ENCODE data around the gene MPHOSPH9. TPM values are rescaled to one million over a fixed set of nuclear protein-coding genes. Genes with fewer than 3 reads are reported as not detected.
"Not testable (repeated sequence)": the region's sequence is repeated elsewhere in the genome, so short reads cannot be mapped to it uniquely, and the experiment has no call there.

Gene MPHOSPH9
- total RNA-seq, 4 donors from 2014 or later, result 11.5 to 26.8 (median 14.7) TPM

DNA sequence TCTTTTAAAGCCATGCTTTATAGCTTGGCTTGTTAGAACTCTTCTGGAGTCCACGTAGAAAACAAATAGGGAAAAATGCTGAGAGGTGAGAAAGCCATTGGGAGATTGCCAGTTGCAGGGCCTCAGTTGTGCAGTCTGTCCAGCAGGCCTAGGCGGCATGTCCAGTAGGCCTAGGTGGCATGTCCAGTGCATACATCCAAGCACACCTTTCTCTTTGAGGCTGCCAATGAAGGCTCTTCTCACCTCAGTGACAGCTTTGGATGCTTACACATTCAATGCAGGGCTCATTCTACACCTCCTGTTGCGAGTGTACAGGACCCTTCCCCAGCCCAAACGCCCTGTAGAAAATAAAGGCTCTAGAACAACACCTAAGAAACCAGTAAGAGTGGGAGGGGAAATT lies 25.7 kb upstream of the MPHOSPH9 start:
- H3K27ac ChIP-seq, result no peak overlapping the region
- H3K9me3 ChIP-seq, result no peaks in the 10 kb centered on the region
- WGBS, 2 donors (ENCODE audit: low coverage in 1 of 2), result 69 to 70% methylated on average over 4 of the region's 4 CpGs
- no peak for ATAC-seq
- no peak overlapping the region for H3K4me3 ChIP-seq
- peaks cover 0 to 10% (median 0%) of the 10 kb centered on the region in 3 donors for H3K4me1 ChIP-seq
- H3K27me3 ChIP-seq, result no peaks in the 10 kb centered on the region
- TF ChIP-seq POLR2AphosphoS5 (IDR thresholded peaks at IDR 0.05) (no peak), POLR2A (IDR thresholded peaks at IDR 0.05) (no peak), EP300 (IDR thresholded peaks at IDR 0.05) (no peak)
- TF ChIP-seq, protein P1, sequence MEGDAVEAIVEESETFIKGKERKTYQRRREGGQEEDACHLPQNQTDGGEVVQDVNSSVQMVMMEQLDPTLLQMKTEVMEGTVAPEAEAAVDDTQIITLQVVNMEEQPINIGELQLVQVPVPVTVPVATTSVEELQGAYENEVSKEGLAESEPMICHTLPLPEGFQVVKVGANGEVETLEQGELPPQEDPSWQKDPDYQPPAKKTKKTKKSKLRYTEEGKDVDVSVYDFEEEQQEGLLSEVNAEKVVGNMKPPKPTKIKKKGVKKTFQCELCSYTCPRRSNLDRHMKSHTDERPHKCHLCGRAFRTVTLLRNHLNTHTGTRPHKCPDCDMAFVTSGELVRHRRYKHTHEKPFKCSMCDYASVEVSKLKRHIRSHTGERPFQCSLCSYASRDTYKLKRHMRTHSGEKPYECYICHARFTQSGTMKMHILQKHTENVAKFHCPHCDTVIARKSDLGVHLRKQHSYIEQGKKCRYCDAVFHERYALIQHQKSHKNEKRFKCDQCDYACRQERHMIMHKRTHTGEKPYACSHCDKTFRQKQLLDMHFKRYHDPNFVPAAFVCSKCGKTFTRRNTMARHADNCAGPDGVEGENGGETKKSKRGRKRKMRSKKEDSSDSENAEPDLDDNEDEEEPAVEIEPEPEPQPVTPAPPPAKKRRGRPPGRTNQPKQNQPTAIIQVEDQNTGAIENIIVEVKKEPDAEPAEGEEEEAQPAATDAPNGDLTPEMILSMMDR (IDR thresholded peaks at IDR 0.05), result no peak
- H3K36me3 ChIP-seq, result peaks cover 0 to 100% of the 10 kb centered on the region in 2 donors

DNA sequence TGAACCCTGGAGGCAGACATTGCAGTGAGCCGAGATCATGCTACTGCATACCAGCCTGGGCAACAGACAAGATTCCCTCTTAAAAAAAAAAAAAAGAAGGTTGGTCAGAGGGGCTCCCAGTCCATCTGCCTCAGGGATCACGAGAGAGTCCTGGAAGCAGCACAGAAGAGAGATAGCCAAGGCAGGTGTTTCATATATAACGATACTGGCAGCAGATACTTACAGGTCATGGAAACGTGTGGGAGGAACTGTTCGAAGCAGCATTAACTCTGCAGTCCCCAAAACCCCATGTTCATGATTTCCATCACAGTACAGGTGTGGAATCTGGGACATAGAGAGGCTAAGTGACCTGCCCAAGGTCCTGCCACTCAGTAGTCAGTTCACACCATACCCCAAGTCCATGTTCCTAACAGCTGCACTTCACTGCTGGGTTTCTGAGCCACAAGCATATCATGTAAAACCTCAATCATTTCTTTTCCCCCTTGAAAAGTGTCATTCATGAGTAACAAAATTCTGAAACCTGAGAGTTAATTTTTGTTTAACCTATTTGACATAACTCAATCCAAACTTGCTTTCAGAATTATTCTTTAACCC lies 22.0 kb upstream of the MPHOSPH9 start:
- 27 to 53% methylated on average over 3 to 4 of the region's 5 CpGs for WGBS, 2 donors (ENCODE audit: low coverage in 1 of 2)
- TF ChIP-seq EP300 (IDR thresholded peaks at IDR 0.05) (no peak), POLR2A (IDR thresholded peaks at IDR 0.05) (no peak), POLR2AphosphoS5 (IDR thresholded peaks at IDR 0.05) (no peak)
- TF ChIP-seq, protein P1 (IDR thresholded peaks at IDR 0.05), result no peak

DNA sequence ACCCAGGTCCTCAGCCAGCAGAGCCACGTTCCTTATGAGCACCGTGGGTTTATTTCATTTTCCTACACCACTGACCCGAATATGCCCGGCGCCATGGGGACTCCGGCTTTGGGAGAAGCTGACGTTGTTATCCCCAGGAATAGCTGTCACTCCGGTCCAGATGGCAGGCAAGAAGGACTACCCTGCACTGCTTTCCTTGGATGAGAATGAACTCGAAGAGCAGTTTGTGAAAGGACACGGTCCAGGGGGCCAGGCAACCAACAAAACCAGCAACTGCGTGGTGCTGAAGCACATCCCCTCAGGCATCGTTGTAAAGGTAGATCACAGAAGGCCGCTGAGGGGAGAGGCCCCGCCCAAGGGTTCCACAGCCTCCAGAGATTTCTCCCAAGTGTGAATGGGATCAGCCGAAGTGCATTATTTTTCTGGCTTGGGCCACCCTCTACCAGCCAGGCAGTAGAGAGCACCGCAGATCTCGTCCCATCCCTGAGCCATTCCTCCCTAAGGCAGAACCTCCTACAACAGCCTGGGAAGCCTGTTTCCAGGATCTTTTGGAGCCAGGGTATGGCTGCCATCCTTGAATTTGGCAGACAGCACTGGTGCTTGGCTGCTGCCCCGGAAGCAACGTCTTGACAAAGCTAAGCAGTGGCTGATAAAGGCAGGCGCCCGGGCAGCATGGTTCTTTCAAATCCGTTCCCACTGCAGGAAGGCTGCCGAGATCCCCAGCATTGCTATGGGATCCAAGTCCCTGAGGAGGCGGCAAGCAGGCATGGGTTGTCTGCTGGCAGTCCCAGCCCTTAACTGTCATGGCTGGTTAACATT lies 20.9 kb upstream of the MPHOSPH9 start:
- WGBS, 2 donors (ENCODE audit: low coverage in 1 of 2), result 69 to 74% methylated on average over 10 of the region's 24 CpGs

More for the DNA sequence above, 22.0 kb upstream of the MPHOSPH9 start:
- H3K27ac ChIP-seq, result no peak overlapping the region
- H3K4me3 ChIP-seq, result no peak overlapping the region
- H3K4me1 ChIP-seq, result peaks cover 0 to 39% (median 12%) of the 10 kb centered on the region in 3 donors
- H3K36me3 ChIP-seq, result peaks cover 0 to 65% of the 10 kb centered on the region in 2 donors
- no peak for ATAC-seq
- no peaks in the 10 kb centered on the region for H3K9me3 ChIP-seq
- H3K27me3 ChIP-seq, result no peaks in the 10 kb centered on the region

DNA sequence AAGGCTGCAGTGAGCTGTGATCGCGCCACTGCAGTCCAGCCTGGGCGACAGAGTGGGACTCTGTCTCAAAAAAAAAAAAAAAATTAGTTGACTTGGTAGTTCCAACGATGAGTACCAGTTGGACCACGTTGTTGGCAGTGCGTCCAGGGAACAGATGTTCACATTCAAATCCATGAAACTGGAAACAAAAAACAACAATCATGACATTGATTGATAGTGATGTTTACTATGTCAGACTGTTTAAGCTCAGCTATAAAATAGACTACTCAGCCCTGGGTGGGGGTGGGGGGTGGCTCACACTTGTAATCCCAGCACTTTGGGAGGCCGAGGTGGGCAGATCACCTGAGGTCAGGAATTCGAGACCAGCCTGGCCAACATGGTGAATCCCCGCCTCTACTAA lies 19.4 kb upstream of the MPHOSPH9 start:
- ATAC-seq, H3K27me3 ChIP-seq, H3K27ac ChIP-seq, H3K4me3 ChIP-seq, H3K9me3 ChIP-seq: not testable (repeated sequence)
- WGBS, 2 donors (ENCODE audit: low coverage in 1 of 2), result 31 to 66% methylated on average over 3 to 5 of the region's 9 CpGs
- H3K36me3 ChIP-seq, result peaks cover 0 to 51% of the 10 kb centered on the region in 2 donors
- H3K4me1 ChIP-seq, result peaks cover 0 to 44% (median 12%) of the 10 kb centered on the region in 3 donors

More for the DNA sequence above, 20.9 kb upstream of the MPHOSPH9 start:
- Histone ChIP-seq H3K36me3 (peaks cover 0 to 60% of the 10 kb centered on the region in 2 donors), H3K4me1 (peaks cover 0 to 39% (median 12%) of the 10 kb centered on the region in 3 donors), H3K27ac (peak overlapping the region in 1 of 4 donors; percentile 27), H3K4me3 (no peak overlapping the region), H3K9me3 (no peaks in the 10 kb centered on the region), H3K27me3 (no peaks in the 10 kb centered on the region)
- ATAC-seq, result peak; percentile 41
- TF ChIP-seq POLR2AphosphoS5 (IDR thresholded peaks at IDR 0.05), result no peak
- no peak for TF ChIP-seq EP300 (IDR thresholded peaks at IDR 0.05)
- TF ChIP-seq, protein P1 (IDR thresholded peaks at IDR 0.05), result no peak
- TF ChIP-seq POLR2A (IDR thresholded peaks at IDR 0.05), result no peak

DNA sequence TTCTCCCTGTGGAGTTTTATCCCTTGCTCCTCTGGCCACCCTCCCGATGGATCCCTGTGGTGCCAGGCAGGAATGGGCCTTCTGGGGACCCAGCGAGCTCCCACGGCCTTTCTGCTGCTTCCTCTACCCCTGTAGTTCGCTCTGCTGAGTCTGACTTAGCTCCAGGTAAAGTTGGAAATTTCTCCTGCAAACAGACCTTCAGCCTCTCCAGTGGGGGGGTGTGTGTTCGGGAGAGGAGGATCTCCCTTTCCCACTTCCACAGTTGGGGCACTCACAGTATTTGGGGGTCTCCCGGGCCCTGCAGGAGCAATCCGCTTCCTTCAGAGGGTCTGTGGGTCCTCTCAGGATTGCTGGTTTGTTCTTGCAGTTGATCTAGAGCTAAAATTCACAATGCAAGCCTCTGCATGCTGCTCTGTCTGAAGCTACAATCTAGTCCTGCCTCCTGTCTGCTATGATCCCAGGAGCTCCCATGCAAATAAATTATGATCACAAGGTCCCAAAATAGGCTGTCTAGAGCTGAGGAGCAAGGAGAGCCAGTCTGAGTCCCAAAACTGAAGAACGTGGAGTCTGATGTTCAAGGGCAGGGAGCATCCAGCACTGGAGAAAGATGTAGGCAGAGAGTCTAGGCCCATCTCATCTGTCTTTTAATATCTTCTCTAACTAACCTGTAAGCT lies 18.6 kb upstream of the MPHOSPH9 start:
- Histone ChIP-seq H3K9me3 (no peaks in the 10 kb centered on the region), H3K36me3 (peaks cover 0 to 43% of the 10 kb centered on the region in 2 donors), H3K27ac (no peak overlapping the region), H3K27me3 (no peaks in the 10 kb centered on the region), H3K4me3 (no peak overlapping the region), H3K4me1 (peaks cover 0 to 44% (median 12%) of the 10 kb centered on the region in 3 donors)
- TF ChIP-seq EP300 (IDR thresholded peaks at IDR 0.05) (no peak), POLR2A (IDR thresholded peaks at IDR 0.05) (no peak)
- TF ChIP-seq, protein P1 (IDR thresholded peaks at IDR 0.05), result no peak
- no peak for ATAC-seq
- WGBS, 2 donors (ENCODE audit: low coverage in 1 of 2), result 43 to 90% methylated on average over 1 to 4 of the region's 8 CpGs

All from gastroesophageal sphincter (tissue), 4 donors.